Ishikawa (cell line): ENCODE measurements around the gene GPR87.

ENCODE experiments used
- REST ChIP-seq: IDR thresholded peaks from 2 replicates; pipeline ENCODE4 v1.6.1; 2012; ENCODE audit warnings: low read depth, mild to moderate bottlenecking
- TAF1 ChIP-seq: IDR thresholded peaks from 2 replicates; pipeline ENCODE4 v1.6.1; 2012; ENCODE audit warnings: low read depth, mild to moderate bottlenecking

GRCh38 chr3:151283907-151284461 is 32.6 kb downstream of the GPR87 start:
- TF ChIP-seq REST (no peak), TAF1 (no peak)
